ENCODE results near the gene FAM169A. TPM values are rescaled to one million over a fixed set of nuclear protein-coding genes. Genes with fewer than 3 reads are reported as not detected.

Gene FAM169A
- total and polyA plus RNA-seq, 2 of the 4 experiments (the other 2 are of a cell fraction), result under 0.01 TPM; not detected in 1

GRCh38 chr5:74798977-74799911 lies 66.9 kb downstream of the FAM169A start:
- Histone ChIP-seq H3K4me1 (ENCODE audit: control insufficient read depth, insufficient read depth, low read length) (no peaks in the 10 kb centered on the region), H3K18ac (ENCODE audit: low read depth, low read length) (no peak overlapping the region), H3K56ac (ENCODE audit: extremely low read depth, insufficient read depth, low read length) (no peak overlapping the region), H3K14ac (replicated peaks; ENCODE audit: low read depth, low read length) (no peak overlapping the region), H3K9me1 (ENCODE audit: insufficient read depth, low read length) (no peaks in the 10 kb centered on the region; the same call in 1 of the 2 replicates), H2BK15ac (ENCODE audit: low read depth, low read length) (no peak overlapping the region), H2BK5ac (ENCODE audit: low read depth, low read length, poor library complexity, severe bottlenecking) (no peak overlapping the region), H4K91ac (ENCODE audit: insufficient read depth, low read depth, low read length) (no peak overlapping the region), H2BK20ac (ENCODE audit: low read depth, low read length) (no peak overlapping the region), H3K9me3 (ENCODE audit: control insufficient read depth, insufficient read depth, low read length) (no peaks in the 10 kb centered on the region), H2AFZ (replicated peaks; ENCODE audit: low read length, poor library complexity) (no peak overlapping the region), H3K4me3 (ENCODE audit: insufficient read depth, low read depth, low read length) (no peak overlapping the region), H3K4ac (ENCODE audit: low read depth, low read length) (no peak overlapping the region), H2AK9ac (replicated peaks; ENCODE audit: low read depth, low read length, poor library complexity) (no peak overlapping the region), H3K27me3 (ENCODE audit: control insufficient read depth, insufficient read depth, low read length) (no peaks in the 10 kb centered on the region), H4K20me1 (ENCODE audit: insufficient read depth, low read length) (no peaks in the 10 kb centered on the region), H3K36me3 (ENCODE audit: control insufficient read depth, insufficient read depth, low read length) (no peaks in the 10 kb centered on the region), H3K79me1 (ENCODE audit: low read depth in 1 of 2, low read length in 2 of 2) (no peaks in the 10 kb centered on the region), H3K4me2 (ENCODE audit: low read depth, low read length) (no peak overlapping the region), H2AK5ac (ENCODE audit: low read depth, low read length) (no peak overlapping the region), H4K8ac (ENCODE audit: low read depth in 2 of 2, low read length in 2 of 2) (no peak overlapping the region), H2BK120ac (ENCODE audit: low read depth, low read length) (no peak overlapping the region), H3K23ac (ENCODE audit: low read depth, low read length) (no peak overlapping the region), H4K5ac (ENCODE audit: low read depth, low read length) (no peak overlapping the region), H3K9ac (ENCODE audit: low read depth, low read length) (no peak overlapping the region), H3K27ac (ENCODE audit: insufficient read depth, low read length) (no peak overlapping the region)
- TF ChIP-seq MAZ (IDR thresholded peaks at IDR 0.05; ENCODE audit: borderline replicate concordance, low read depth, low read length) (no peak), RFX5 (IDR thresholded peaks at IDR 0.05; ENCODE audit: low read depth, low read length) (no peak), POLR2A (IDR thresholded peaks at IDR 0.05; ENCODE audit: low read depth, low read length) (no peak), FOS (IDR thresholded peaks at IDR 0.05; ENCODE audit: low read depth, low read length) (no peak), USF2 (IDR thresholded peaks at IDR 0.05; ENCODE audit: low read depth, low read length) (no peak), ELK1 (IDR thresholded peaks at IDR 0.05; ENCODE audit: borderline replicate concordance, low read depth, low read length) (no peak), NFE2L2 (IDR thresholded peaks at IDR 0.05; ENCODE audit: low read depth, low read length) (no peak), SMC3 (IDR thresholded peaks at IDR 0.05; ENCODE audit: low read depth, low read length) (no peak), MXI1 (IDR thresholded peaks at IDR 0.05; ENCODE audit: borderline replicate concordance, low read depth, low read length) (no peak), CHD1 (IDR thresholded peaks at IDR 0.05; ENCODE audit: low read depth, low read length) (no peak), RAD21 (IDR thresholded peaks at IDR 0.05; ENCODE audit: low read length) (no peak), BHLHE40 (IDR thresholded peaks at IDR 0.05; ENCODE audit: low read depth, low read length) (no peak), MAFK (IDR thresholded peaks at IDR 0.05; ENCODE audit: low read depth, low read length) (no peak), CEBPB (IDR thresholded peaks at IDR 0.05; ENCODE audit: low read depth, low read length) (no peak)
- in situ Hi-C loops (cut with MboI; ENCODE audit: low sequenced_read_pairs) (no loop called here), dilution Hi-C loops (cut with HindIII; ENCODE audit: low sequenced_read_pairs, unreplicated experiment) (no loop called here), intact Hi-C loops (cut with micrococcal nuclease) (no loop called here)
- ATAC-seq (ENCODE audit: low read depth) (no peak), DNase-seq (peak; percentile 20)
- ChIA-PET CTCF (no interaction called here), POLR2A (ENCODE audit: unreplicated experiment) (no interaction called here)
- 85% methylated on average over 17 of the region's 21 CpGs; no CpG with 5 or more reads in 1 of the 2 experiments for WGBS, 2 experiments (ENCODE audit: extremely low coverage in 2 of 2, insufficient read length in 1 of 2)
- no TSS peak for BruUV-seq (replicated peaks)
